Progenitor cell of endocrine pancreas (in vitro differentiated cells): ENCODE measurements around the gene IRF2. TPM values are rescaled to one million over a fixed set of nuclear protein-coding genes. Genes with fewer than 3 reads are reported as not detected.

ENCODE experiments used
- DNase-seq: peaks from one replicate; pipeline ENCODE4 v3.0.0; 2021; ENCODE audit warnings: low spot score; ENCODE audit not compliant: unreplicated experiment
- H3K27ac Mint-ChIP-seq: 2 replicates; pipeline ENCODE4 v1.8.0; 2021; ENCODE audit warnings: mild to moderate bottlenecking, moderate library complexity, mixed read lengths
- H3K27me3 Mint-ChIP-seq: 2 replicates; pipeline ENCODE4 v1.8.0; 2021; ENCODE audit warnings: mixed read lengths
- H3K36me3 Mint-ChIP-seq: 2 replicates; pipeline ENCODE4 v1.8.0; 2022; ENCODE audit warnings: mixed read lengths; ENCODE audit not compliant: insufficient read depth
- H3K4me1 Mint-ChIP-seq: 2 replicates; pipeline ENCODE4 v1.8.0; 2021; ENCODE audit warnings: low read depth, mixed read lengths
- H3K4me3 Mint-ChIP-seq: 2 replicates; pipeline ENCODE4 v1.8.0; 2021; ENCODE audit warnings: low read depth, mild to moderate bottlenecking, moderate library complexity, mixed read lengths
- H3K9me3 Mint-ChIP-seq: 2 replicates; pipeline ENCODE4 v1.8.0; 2021; ENCODE audit warnings: low read depth, mixed read lengths
- total RNA-seq: library from RNA; stranded (reverse); gene quantifications from 2 replicates; pipeline ENCODE4 v1.2.1, GENCODE V29; 2021
- TF ChIP-seq, protein P1 (sequence below): fragments of 200-600 bp; sonication (generic); IDR thresholded peaks from one replicate; pipeline ENCODE4 v1.5.0; 2021; ENCODE audit warnings: antibody characterized with exemption, mild to moderate bottlenecking; ENCODE audit not compliant: unreplicated experiment

Gene IRF2
- total RNA-seq, 1 donor from 2014 or later, result 19.1 TPM

DNA sequence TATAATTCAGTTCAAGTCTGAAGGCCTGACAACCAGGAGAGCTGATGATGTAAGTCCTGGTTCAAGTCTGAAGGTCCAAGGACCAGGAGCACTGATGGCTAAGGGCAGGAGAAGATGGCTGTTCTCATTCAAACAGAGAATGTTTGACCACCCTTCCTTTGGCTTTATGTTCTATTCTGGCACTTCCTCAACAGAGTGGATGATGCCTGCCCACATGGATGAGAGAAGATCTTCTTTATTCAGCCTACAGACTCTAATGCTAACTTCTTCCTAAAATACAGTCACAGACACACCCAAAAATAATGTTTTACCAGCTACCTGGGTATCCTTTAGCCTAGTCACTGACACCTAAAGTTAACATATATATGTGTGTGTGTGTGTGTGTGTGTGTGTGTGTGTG lies 25.6 kb upstream of the IRF2 start:
- Mint-ChIP-seq H3K27ac (no peak overlapping the region), H3K4me3 (no peak overlapping the region), H3K36me3 (no peaks in the 10 kb centered on the region), H3K4me1 (no peaks in the 10 kb centered on the region), H3K27me3 (peaks cover 3% of the 10 kb centered on the region), H3K9me3 (no peaks in the 10 kb centered on the region)
- TF ChIP-seq, protein P1, sequence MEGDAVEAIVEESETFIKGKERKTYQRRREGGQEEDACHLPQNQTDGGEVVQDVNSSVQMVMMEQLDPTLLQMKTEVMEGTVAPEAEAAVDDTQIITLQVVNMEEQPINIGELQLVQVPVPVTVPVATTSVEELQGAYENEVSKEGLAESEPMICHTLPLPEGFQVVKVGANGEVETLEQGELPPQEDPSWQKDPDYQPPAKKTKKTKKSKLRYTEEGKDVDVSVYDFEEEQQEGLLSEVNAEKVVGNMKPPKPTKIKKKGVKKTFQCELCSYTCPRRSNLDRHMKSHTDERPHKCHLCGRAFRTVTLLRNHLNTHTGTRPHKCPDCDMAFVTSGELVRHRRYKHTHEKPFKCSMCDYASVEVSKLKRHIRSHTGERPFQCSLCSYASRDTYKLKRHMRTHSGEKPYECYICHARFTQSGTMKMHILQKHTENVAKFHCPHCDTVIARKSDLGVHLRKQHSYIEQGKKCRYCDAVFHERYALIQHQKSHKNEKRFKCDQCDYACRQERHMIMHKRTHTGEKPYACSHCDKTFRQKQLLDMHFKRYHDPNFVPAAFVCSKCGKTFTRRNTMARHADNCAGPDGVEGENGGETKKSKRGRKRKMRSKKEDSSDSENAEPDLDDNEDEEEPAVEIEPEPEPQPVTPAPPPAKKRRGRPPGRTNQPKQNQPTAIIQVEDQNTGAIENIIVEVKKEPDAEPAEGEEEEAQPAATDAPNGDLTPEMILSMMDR, result no peak
- DNase-seq, result no peak

DNA sequence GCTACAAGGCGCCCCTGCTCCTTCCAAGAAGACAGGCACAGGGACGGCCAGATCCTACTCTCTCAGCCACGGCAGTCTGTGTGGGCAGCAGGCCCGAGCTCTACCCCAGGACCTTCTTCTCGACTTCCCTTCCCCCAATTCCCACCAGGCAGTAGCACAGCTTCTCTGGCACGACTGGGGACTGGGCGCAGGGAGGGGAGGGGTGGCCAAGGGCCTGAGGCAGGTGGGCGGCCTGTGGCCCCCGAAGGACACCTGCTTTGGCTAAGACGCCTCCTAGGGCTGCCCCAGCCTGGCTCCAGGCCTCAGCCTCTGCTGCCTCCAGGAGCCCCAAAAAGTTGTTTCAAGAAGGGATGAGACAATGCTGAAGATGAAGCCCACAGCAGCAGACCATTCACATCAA lies 24.2 kb upstream of the IRF2 start:
- TF ChIP-seq, protein P1, result no peak
- H3K27me3 Mint-ChIP-seq, result no peaks in the 10 kb centered on the region
- DNase-seq, result no peak
- no peaks in the 10 kb centered on the region for H3K36me3 Mint-ChIP-seq
- no peak overlapping the region for H3K27ac Mint-ChIP-seq
- no peak overlapping the region for H3K4me3 Mint-ChIP-seq
- no peaks in the 10 kb centered on the region for H3K9me3 Mint-ChIP-seq
- H3K4me1 Mint-ChIP-seq, result no peaks in the 10 kb centered on the region

DNA sequence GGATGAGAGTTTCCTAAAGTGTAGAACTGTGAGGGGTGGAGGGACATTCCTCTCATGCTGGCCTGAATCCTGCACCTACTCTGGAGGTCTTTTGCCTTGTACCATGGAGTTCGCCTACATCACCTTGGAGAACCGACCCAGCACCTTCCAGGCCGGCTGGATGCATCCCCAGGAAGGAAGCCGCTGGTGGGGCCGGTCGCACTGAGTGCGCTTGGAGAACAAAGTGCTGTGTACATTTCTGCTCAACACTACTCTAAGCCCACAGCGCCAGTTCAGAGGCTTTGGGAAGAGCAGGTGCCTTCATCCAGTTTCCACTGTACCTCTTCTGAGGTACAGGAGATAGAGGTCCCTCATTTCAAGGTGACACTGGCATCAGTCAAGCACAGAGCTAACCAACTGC lies 15.4 kb upstream of the IRF2 start:
- H3K27ac Mint-ChIP-seq, result no peak overlapping the region
- H3K9me3 Mint-ChIP-seq, result no peaks in the 10 kb centered on the region
- TF ChIP-seq, protein P1, result no peak
- no peak overlapping the region for H3K4me3 Mint-ChIP-seq
- H3K36me3 Mint-ChIP-seq, result no peaks in the 10 kb centered on the region
- H3K27me3 Mint-ChIP-seq, result no peaks in the 10 kb centered on the region
- H3K4me1 Mint-ChIP-seq, result no peaks in the 10 kb centered on the region
- DNase-seq, result no peak

DNA sequence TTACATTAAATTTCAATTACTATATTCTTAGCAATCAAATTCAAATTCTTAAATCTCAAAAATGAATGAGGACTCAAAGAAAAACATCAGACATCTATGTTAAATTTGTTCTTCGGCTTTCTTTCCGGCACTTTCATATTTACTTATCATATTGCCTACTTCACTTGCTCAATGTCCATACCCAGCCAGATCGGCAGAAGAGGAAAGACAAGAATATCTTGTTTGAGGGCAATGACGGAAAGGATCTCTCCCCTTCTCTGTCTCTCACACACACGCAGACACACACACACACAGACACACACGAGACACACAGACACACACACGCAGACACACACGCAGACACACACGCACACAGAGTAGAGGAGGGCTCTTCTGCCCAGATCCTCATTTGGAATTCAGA lies 13.2 kb upstream of the IRF2 start:
- H3K27ac Mint-ChIP-seq, result peak overlapping the region; percentile 3
- no peaks in the 10 kb centered on the region for H3K4me1 Mint-ChIP-seq
- TF ChIP-seq, protein P1, result no peak
- H3K4me3 Mint-ChIP-seq, result no peak overlapping the region
- DNase-seq, result no peak
- H3K36me3 Mint-ChIP-seq, result no peaks in the 10 kb centered on the region
- no peaks in the 10 kb centered on the region for H3K27me3 Mint-ChIP-seq
- no peaks in the 10 kb centered on the region for H3K9me3 Mint-ChIP-seq

DNA sequence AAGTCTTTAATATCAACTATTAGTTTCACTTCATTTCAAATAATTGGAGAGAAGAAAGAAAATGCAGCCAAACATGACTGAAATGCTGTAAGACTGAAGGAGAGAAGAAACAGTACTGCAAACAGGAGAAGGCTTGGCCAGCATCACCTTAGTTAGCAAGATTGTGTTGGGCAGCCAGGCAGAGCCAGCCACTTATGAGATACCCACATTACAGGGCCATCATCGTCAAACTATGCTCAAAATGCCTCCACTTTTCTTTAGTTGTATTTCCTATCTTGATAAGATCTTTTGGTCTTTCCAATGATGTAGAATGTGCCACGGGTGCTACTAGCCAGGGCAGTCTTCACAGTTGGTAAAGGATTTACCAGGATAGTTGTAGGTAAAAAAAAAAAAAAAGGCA lies 10.9 kb upstream of the IRF2 start:
- Mint-ChIP-seq H3K9me3 (no peaks in the 10 kb centered on the region), H3K27me3 (no peaks in the 10 kb centered on the region), H3K4me3 (no peak overlapping the region), H3K27ac (no peak overlapping the region), H3K36me3 (no peaks in the 10 kb centered on the region), H3K4me1 (no peaks in the 10 kb centered on the region)
- TF ChIP-seq, protein P1, result no peak
- DNase-seq, result no peak
